A549 treated with GW870086 at 1 μM for 4 hours (cell line): ENCODE measurements around the gene ANG. TPM values are rescaled to one million over a fixed set of nuclear protein-coding genes. Genes with fewer than 3 reads are reported as not detected.

Experiments
- total RNA-seq: library from RNA; stranded (reverse); fragments of 200-300 nt; extraction: Qiagen RNA extraction; gene quantifications from 5 replicates; pipeline ENCODE4 v1.2.3, GENCODE V29; 2022; ENCODE audit warnings: low read depth

Gene ANG
- total RNA-seq, result 8.0 to 12.4 TPM (median 10.5 TPM) in 5 replicates

GRCh38 chr14:20688167-20688839 lies at the start of gene ANG:
TSS of gene ANG (plus strand) at chr14:20688764. CDS start at chr14:20693565, 4,801 bp downstream.

GRCh38 chr14:20641591-20641990 lies 47.0 kb upstream of the ANG start, which contains the start of gene OR6S1:
TSS of gene OR6S1 (minus strand) at chr14:20641691. CDS start at chr14:20641691, 0 bp downstream.

GRCh38 chr14:20683891-20684661 lies 4.5 kb upstream of the ANG start, which contains the start of gene RNASE4:
TSS of gene RNASE4 (plus strand) at chr14:20684560. CDS start at chr14:20699372, 14,812 bp downstream.

Other genes with a start within 250 kb of the ANG start
- 23.8 to 28.4 TPM (median 25.2 TPM) in 5 replicates for gene OSGEP, start 234.0 kb upstream of the ANG start, total RNA-seq
- gene APEX1, start 233.5 kb upstream of the ANG start, total RNA-seq, result 248 to 258 TPM (median 252 TPM) in 5 replicates
- gene PIP4P1, start 227.3 kb upstream of the ANG start, total RNA-seq, result 28.5 to 38.8 TPM (median 31.7 TPM) in 5 replicates
- gene PNP, start 219.4 kb upstream of the ANG start, total RNA-seq, result 156 to 183 TPM (median 162 TPM) in 5 replicates
- 0.11 to 0.42 TPM (median 0.20 TPM) in 4 of 5 replicates, not detected in the other for gene RNASE10, start 183.2 kb upstream of the ANG start, total RNA-seq
- not detected in 5 replicates for gene RNASE9, start 127.7 kb upstream of the ANG start, total RNA-seq
- gene RNASE11, start 100.8 kb upstream of the ANG start, total RNA-seq, result not detected in 5 replicates
- not detected in 5 replicates for gene RNASE12, start 97.4 kb upstream of the ANG start, total RNA-seq
- not detected in 5 replicates for gene OR6S1, start 47.1 kb upstream of the ANG start, total RNA-seq
- 5.6 to 10.0 TPM (median 7.3 TPM) in 5 replicates for gene RNASE4, start 4.2 kb upstream of the ANG start, total RNA-seq
- not detected in 5 replicates for gene EDDM3A, start 57.1 kb downstream of the ANG start, total RNA-seq
- not detected in 5 replicates for gene EDDM3B, start 79.6 kb downstream of the ANG start, total RNA-seq
- gene RNASE6, start 92.5 kb downstream of the ANG start, total RNA-seq, result not detected in 5 replicates
- gene RNASE1, start 114.1 kb downstream of the ANG start, total RNA-seq, result 0.17 to 0.50 TPM (median 0.27 TPM) in 4 of 5 replicates, not detected in the other
- gene RNASE3, start 202.6 kb downstream of the ANG start, total RNA-seq, result not detected in 5 replicates